GM12801 (cell line): ENCODE data around the gene GPR55.

Source experiments
- TF ChIP-seq, protein P1 (sequence below): IDR thresholded peaks from one replicate; pipeline ENCODE4 v1.5.1; 2011; ENCODE audit warnings: control low read depth; ENCODE audit not compliant: insufficient read length; ENCODE audit errors: extremely low read depth

Gene GPR55

DNA sequence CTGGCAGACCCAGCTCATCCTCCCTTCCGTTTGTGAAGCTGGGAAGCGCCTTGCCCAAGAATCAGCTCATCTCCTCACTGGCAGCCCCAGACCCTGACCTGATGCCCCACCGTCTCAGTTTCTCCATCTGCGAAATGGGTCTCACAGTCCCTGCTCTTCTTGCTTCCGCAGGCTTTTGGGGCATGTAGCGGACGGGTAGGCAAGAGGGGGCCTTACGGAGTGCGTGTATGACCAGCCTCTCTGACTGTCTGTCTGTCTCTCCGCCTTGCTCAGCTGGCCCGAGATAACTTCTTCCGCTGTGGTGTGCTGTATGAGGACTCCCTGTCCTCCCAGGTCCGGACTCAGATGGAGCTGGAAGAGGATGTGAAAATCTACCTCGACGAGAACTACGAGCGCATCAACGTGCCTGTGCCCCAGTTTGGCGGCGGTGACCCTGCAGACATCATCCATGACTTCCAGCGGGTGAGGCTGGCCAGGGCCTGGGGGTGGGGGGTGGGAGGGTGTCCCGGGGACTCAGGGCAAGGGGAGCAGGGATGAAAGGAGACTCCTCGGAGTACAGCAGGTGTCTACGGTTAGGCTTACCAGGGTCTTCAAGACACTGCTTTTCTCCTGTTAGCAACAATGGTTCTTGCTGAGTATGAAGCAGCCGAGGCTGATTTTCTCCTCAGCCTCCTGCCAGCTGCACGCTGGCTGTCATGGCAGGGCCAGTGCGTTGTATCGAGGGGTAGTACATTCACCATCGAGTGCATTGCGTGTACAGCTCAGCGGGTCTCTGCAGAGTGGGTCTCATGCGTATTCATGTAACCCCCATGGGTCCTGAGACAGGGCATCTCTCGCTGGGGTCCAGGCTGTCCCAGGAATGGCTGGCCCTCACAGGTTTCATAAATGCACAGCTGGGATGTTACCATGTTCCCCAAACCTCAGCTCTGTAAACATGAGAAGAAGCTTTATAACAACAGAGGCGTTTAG, 49.4 kb downstream of the GPR55 start:
- TF ChIP-seq, protein P1, sequence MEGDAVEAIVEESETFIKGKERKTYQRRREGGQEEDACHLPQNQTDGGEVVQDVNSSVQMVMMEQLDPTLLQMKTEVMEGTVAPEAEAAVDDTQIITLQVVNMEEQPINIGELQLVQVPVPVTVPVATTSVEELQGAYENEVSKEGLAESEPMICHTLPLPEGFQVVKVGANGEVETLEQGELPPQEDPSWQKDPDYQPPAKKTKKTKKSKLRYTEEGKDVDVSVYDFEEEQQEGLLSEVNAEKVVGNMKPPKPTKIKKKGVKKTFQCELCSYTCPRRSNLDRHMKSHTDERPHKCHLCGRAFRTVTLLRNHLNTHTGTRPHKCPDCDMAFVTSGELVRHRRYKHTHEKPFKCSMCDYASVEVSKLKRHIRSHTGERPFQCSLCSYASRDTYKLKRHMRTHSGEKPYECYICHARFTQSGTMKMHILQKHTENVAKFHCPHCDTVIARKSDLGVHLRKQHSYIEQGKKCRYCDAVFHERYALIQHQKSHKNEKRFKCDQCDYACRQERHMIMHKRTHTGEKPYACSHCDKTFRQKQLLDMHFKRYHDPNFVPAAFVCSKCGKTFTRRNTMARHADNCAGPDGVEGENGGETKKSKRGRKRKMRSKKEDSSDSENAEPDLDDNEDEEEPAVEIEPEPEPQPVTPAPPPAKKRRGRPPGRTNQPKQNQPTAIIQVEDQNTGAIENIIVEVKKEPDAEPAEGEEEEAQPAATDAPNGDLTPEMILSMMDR, result no peak

DNA sequence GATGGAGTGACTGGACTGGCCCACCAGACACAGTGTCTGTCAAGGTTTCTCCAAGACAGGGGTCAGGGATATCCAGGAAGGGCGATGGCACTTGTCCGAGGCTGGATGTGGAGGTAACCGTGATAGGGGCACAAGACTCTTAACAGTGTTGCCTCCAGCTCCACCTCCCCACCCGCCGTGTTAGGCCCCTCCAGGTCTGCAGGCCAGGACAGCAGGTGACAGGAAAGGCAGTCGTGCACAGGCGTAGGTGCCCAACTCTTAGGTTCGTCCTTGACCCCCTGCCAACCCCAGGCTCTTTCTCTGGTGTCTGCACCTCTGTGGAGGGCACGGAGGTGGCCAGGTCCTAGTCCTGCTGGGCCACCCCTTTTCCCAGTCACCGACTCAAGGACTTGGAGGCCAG, 50.2 kb downstream of the GPR55 start:
- TF ChIP-seq, protein P1, result no peak

DNA sequence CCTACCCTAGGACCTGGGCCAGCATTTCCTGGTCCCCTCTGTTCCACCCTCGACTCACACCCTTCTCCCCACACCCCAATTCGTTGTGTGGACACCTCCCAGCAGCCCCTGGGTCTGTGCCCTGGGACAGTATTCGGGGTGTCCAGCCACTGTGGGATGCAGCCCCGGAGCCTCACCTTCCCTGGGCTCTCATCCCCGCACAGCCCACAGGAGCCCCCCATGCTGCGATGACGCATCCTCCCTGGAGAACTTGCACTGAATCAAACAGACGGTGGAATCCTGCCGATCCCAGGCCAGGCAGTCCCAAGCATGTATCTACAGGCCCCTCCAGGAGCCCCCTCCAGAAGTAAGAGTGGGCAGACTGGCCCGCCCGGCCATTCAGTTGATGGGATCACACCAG, 50.6 kb downstream of the GPR55 start:
- TF ChIP-seq, protein P1, result no peak

GRCh38 chr2:230873661-230874401, 51.2 kb downstream of the GPR55 start:
- TF ChIP-seq, protein P1, result no peak

DNA sequence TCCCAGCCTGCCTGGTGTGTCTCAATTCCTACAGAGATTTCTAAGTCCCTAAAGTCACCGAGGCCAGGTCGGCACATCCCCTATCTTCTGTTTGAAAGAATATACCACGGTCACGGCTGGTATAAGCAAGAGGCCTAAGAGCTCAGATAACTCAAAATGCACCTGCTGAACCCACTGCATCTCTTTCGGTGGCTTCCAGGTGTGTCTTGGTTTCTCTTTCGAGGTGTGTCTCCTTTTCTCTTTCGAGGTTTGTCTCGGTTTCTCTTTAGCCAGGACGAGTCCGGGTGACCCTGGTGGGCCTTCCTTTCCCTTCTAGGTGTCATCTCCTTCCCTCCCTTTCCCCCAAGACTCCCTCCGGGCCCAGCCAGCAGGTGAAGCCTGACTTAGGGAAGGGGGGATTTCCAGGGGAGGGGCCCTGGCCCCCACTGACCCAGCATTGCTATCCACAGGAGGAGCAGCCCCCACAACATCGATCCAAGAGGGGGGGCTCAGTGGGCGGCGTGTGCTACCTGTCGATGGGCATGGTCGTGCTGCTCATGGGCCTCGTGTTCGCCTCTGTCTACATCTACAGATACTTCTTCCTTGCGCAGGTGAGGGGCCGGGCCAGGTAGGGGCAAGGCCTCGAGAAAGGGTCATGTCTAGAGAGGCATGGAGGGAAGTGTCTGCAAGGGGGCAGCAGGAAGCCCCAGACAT, 51.9 kb downstream of the GPR55 start:
- TF ChIP-seq, protein P1, result no peak

- TF ChIP-seq, protein P1, result no peak
These were observed 52.7 kb downstream of the GPR55 start for GRCh38 chr2:230872151-230872967.
